Fibroblast of lung (primary cell): ENCODE results near the gene TUBGCP6. TPM values are rescaled to one million over a fixed set of nuclear protein-coding genes. Genes with fewer than 3 reads are reported as not detected.

Source experiments
- DNase-seq, 2 donors: peaks; one replicate each; pipeline versions ENCODE4 v3.0.0 to v3.0.0-alpha.2; 2010; ENCODE audit warnings: low read depth in 2 of 2
- H2AFZ ChIP-seq: 2 replicates; pipeline ENCODE4 v1.5.1; 2012; ENCODE audit warnings: low read length, control low read depth, inconsistent platforms
- H3K27ac ChIP-seq: 2 replicates; pipeline ENCODE4 v1.5.1; 2011; ENCODE audit warnings: low read length, control low read depth; ENCODE audit not compliant: insufficient read depth
- H3K27me3 ChIP-seq: 2 replicates; pipeline ENCODE4 v1.5.1; 2011; ENCODE audit warnings: mild to moderate bottlenecking, low read length; ENCODE audit not compliant: control insufficient read depth, insufficient read depth
- H3K36me3 ChIP-seq: 2 replicates; pipeline ENCODE4 v1.5.1; 2011; ENCODE audit warnings: low read length; ENCODE audit not compliant: control insufficient read depth, insufficient read depth
- H3K4me1 ChIP-seq: 2 replicates; pipeline ENCODE4 v1.5.1; 2011; ENCODE audit warnings: low read length; ENCODE audit not compliant: control insufficient read depth, insufficient read depth; ENCODE audit errors: extremely low read depth
- H3K4me2 ChIP-seq: 2 replicates; pipeline ENCODE4 v1.5.1; 2011; ENCODE audit warnings: low read length, control low read depth; ENCODE audit not compliant: insufficient read depth; ENCODE audit errors: extremely low read depth
- H3K4me3 ChIP-seq, 4 experiments: fragments of 200-600 bp in 1 of 4; sonication (generic) in 1 of 4; replicated peaks in 1 of 4; 2 replicates each; pipeline ENCODE4 v1.5.1; 2011 to 2016; ENCODE audit warnings: low read length in 4 of 4, low read depth in 3 of 4, mild to moderate bottlenecking in 3 of 4, control low read depth in 2 of 4, inconsistent platforms in 1 of 4, mixed read lengths in 1 of 4; ENCODE audit not compliant: insufficient read depth in 1 of 4; ENCODE audit errors: control extremely low read depth in 1 of 4
- H3K79me2 ChIP-seq: 2 replicates; pipeline ENCODE4 v1.5.1; 2012; ENCODE audit warnings: mild to moderate bottlenecking, low read length, inconsistent platforms; ENCODE audit not compliant: control insufficient read depth, insufficient read depth
- H3K9ac ChIP-seq: 2 replicates; pipeline ENCODE4 v1.5.1; 2011; ENCODE audit warnings: mild to moderate bottlenecking, low read length, control low read depth; ENCODE audit not compliant: insufficient read depth
- H3K9me3 ChIP-seq: 2 replicates; pipeline ENCODE4 v1.5.1; 2012; ENCODE audit warnings: low read depth, low read length; ENCODE audit not compliant: control insufficient read depth, insufficient read depth
- H4K20me1 ChIP-seq: 2 replicates; pipeline ENCODE4 v1.5.1; 2011; ENCODE audit warnings: low read length; ENCODE audit not compliant: control insufficient read depth, insufficient read depth; ENCODE audit errors: extremely low read depth
- EZH2 ChIP-seq: IDR thresholded peaks from 2 replicates; pipeline ENCODE4 v1.5.1; 2012; ENCODE audit warnings: low read length, control low read depth, mild to moderate bottlenecking; ENCODE audit errors: missing control alignments
- polyA plus RNA-seq, 2 donors: library from polyadenylated mRNA; depleted of rRNA in 1 of 2; stranded (reverse) in 1 of 2; unstranded in 1 of 2; fragments of >200 nt; gene quantifications; 2 replicates each; pipeline ENCODE4 v1.2.1, GENCODE V29; 2011 to 2012; ENCODE audit warnings: missing spikeins in 1 of 2
- total RNA-seq: library from RNA; depleted of rRNA; stranded (reverse); fragments of >200 nt; gene quantifications from 2 replicates; pipeline ENCODE4 v1.2.1, GENCODE V29; 2014
- TF ChIP-seq, protein P1 (sequence below), 2 donors: IDR thresholded peaks in 1 of 2; conservative IDR thresholded peaks in 1 of 2; 1 replicate in 1 of 2; 2 replicates in 1 of 2; pipeline ENCODE4 v1.5.1; 2011 to 2012; ENCODE audit warnings: low read length in 2 of 2, control low read depth in 1 of 2, inconsistent platforms in 1 of 2, low read depth in 1 of 2, mild to moderate bottlenecking in 1 of 2

Gene TUBGCP6
- total and polyA plus RNA-seq, 2 donors (not counting 1 experiment from before 2014, with no cell fraction given), result 6.7 to 23.8 TPM

DNA sequence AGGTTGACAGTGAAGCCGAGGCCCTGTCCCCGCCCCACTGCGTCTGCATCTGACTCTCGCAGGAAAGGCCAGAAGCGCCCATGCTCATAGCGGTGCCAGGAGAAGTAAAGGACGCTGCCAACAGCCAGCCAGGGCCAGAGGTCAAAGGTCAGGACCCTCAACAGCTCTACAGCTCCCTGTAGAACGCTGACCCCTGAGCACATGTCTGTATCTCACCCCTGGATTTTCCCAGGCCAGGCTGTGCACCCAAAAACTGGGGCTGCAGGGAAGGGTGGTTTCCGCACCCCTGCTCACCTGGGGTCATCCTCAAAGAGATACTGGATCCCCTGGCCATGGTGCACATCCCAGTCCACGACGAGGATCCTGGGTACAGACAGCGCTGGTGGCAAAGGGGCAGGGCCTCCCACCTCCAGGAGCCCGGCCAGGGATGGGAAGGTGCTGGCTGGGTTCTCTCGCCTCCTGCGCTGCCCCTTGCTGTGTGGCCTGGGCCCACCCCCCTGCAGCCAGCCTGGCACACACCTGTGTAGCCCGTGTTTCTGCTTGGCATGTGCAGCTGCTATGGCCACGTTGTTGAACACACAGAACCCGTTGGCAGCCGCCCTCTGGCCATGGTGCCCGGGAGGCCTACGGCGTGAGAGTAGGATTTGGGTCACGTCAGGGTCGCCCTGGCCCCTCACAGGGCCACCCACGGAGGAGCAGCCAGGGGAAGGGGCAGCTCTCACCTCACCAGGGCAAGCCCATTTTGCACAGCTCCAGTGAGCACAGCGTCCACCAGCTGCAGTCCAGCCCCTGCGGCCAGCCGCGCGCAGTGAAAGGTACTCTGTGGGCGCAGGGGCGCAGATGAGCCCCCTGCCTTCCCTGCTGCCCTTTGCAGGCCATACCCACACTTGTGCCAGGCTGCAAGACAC, 4.8 kb upstream of the TUBGCP6 start:
- DNase-seq, result no peak
- no peaks in the 10 kb centered on the region for H3K9me3 ChIP-seq
- H4K20me1 ChIP-seq, result no peaks in the 10 kb centered on the region
- no peaks in the 10 kb centered on the region for H3K27me3 ChIP-seq
- H2AFZ ChIP-seq, result no peak overlapping the region
- H3K27ac ChIP-seq, result no peak overlapping the region
- peaks cover 25% of the 10 kb centered on the region for H3K79me2 ChIP-seq
- TF ChIP-seq, protein P1, sequence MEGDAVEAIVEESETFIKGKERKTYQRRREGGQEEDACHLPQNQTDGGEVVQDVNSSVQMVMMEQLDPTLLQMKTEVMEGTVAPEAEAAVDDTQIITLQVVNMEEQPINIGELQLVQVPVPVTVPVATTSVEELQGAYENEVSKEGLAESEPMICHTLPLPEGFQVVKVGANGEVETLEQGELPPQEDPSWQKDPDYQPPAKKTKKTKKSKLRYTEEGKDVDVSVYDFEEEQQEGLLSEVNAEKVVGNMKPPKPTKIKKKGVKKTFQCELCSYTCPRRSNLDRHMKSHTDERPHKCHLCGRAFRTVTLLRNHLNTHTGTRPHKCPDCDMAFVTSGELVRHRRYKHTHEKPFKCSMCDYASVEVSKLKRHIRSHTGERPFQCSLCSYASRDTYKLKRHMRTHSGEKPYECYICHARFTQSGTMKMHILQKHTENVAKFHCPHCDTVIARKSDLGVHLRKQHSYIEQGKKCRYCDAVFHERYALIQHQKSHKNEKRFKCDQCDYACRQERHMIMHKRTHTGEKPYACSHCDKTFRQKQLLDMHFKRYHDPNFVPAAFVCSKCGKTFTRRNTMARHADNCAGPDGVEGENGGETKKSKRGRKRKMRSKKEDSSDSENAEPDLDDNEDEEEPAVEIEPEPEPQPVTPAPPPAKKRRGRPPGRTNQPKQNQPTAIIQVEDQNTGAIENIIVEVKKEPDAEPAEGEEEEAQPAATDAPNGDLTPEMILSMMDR (conservative IDR thresholded peaks at IDR 0.05 in 1 of 2, IDR thresholded peaks at IDR 0.05 in 1 of 2; ENCODE audit: low read depth in 1 of 2, low read length in 2 of 2), result no peak
- TF ChIP-seq EZH2, result no peak
- H3K4me1 ChIP-seq, result peaks cover 13% of the 10 kb centered on the region
- H3K4me3 ChIP-seq, result peak overlapping the region in 3 of 4 experiments; percentile 62 to 81 (median 77)
- peaks cover 33% of the 10 kb centered on the region for H3K36me3 ChIP-seq
- no peak overlapping the region for H3K9ac ChIP-seq
- H3K4me2 ChIP-seq, result peak overlapping the region; percentile 91

DNA sequence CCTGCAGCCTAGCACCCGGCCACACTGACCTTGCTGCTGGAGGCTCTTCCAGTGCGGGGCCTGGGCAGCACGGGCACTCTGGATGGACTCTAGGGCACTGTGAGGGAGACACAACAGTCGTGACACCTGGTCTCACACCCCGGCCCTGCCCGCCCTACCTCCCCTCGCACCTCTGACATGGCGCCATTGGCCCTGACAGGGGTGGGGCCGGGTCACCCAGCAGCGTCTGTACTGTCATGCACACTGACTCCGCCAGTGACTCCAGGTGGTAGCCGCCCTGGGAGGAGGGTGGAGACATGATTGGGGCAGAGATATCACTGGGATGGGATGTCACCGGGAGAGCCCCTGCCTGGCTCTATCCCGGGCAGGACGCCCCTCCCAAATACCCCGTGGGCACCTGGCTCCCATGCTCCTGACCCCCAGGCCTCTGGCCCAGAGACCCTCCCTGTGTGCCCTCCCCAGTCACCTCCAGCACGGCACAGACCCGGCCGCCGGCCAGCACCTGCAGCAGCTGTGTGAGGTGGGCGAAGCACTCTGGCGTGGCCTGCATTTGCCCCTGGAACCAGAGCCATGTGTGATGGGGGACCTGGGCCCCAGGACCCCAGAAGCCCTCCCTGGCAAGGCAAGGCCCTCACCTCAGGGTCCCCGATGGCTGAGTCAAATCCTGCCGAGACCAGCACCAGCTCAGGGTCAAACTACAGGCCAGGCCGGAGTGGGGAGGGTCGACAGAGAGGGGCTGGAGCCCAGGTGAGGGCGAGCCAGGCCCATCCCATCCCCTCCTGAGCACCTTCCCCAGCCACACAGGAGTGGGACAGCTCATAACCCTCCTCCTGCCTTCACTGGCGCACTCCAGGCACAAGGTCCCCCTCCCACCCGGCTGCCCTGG, 3.6 kb upstream of the TUBGCP6 start:
- no peak overlapping the region for H3K4me3 ChIP-seq
- H3K27me3 ChIP-seq, result no peaks in the 10 kb centered on the region
- H3K9me3 ChIP-seq, result no peaks in the 10 kb centered on the region
- H3K4me2 ChIP-seq, result no peak overlapping the region
- H3K79me2 ChIP-seq, result peaks cover 36% of the 10 kb centered on the region
- no peak for DNase-seq
- no peak overlapping the region for H3K9ac ChIP-seq
- peaks cover 13% of the 10 kb centered on the region for H3K4me1 ChIP-seq
- H4K20me1 ChIP-seq, result no peaks in the 10 kb centered on the region
- no peak overlapping the region for H2AFZ ChIP-seq
- peaks cover 33% of the 10 kb centered on the region for H3K36me3 ChIP-seq
- TF ChIP-seq EZH2, result no peak
- peak overlapping the region; percentile 34 for H3K27ac ChIP-seq

DNA sequence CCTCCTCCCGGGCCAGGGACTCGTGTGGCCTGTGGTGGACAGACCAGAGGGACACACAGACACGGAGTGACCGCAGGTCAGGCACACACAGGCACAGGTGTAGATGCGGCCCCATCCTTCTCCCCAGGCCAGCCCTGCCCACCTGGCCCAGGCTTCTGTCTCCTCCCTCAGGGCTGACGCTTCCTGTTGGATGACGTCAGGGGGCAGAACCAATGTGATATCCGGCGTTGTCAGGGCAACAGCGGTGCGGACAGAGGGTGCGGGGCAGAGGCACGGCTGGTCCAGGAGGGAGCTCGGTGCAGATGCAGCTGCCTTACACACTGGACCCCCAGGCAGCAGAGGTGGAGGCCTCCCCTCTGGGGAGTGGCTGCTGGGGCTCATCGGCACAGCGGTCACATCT, 2.9 kb upstream of the TUBGCP6 start:
- Histone ChIP-seq H4K20me1 (no peaks in the 10 kb centered on the region), H3K4me3 (no peak overlapping the region), H3K27me3 (no peaks in the 10 kb centered on the region), H2AFZ (no peak overlapping the region), H3K36me3 (peaks cover 30% of the 10 kb centered on the region), H3K79me2 (peaks cover 42% of the 10 kb centered on the region), H3K4me1 (peaks cover 13% of the 10 kb centered on the region), H3K27ac (peak overlapping the region; percentile 54), H3K9me3 (no peaks in the 10 kb centered on the region), H3K9ac (no peak overlapping the region), H3K4me2 (no peak overlapping the region)
- TF ChIP-seq, protein P1 (conservative IDR thresholded peaks at IDR 0.05 in 1 of 2, IDR thresholded peaks at IDR 0.05 in 1 of 2; ENCODE audit: low read depth in 1 of 2, low read length in 2 of 2), result no peak
- no peak for TF ChIP-seq EZH2
- peak; percentile 45 to 67 for DNase-seq
